Measurements from ENCODE around the gene SYNE1.

DNA sequence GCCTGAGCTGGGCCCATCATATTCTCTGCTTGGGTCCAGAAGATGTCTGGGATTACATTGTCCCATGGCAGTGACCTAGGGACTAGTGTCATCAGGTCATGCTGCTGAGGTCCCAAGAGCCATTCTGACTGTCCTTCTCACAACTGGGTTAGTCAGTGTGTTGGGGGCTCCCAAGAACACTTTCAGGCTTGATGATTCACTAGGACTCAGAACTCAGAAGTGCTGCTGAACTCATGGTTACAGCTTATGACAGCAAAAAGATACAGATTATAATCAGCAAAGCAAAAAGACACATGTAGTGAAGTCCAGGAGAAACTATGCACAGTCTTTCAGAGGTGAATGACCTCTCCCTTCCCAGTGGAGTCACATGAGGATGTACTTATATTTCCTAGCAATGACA, 107.8 kb downstream of the SYNE1 start:
- no peak for TF ChIP-seq CTCF (IDR thresholded peaks at IDR 0.05)
- TF ChIP-seq POLR2A (IDR thresholded peaks at IDR 0.05): no peak
